MM.1S (cell line): ENCODE measurements around the gene CD300LF.

Experiments used
- DNase-seq: peaks from one replicate; pipeline ENCODE4 v3.0.0-alpha.2; 2015
- H2AFZ ChIP-seq: fragments of 300-600 bp; sonication (generic); 2 replicates; pipeline ENCODE4 v1.6.0; 2016; ENCODE audit warnings: antibody characterized with exemption, low read length
- H3F3A ChIP-seq: fragments of 300-600 bp; sonication (generic); 2 replicates; pipeline ENCODE4 v1.6.1; 2016; ENCODE audit warnings: mild to moderate bottlenecking, antibody characterized with exemption, low read length, moderate library complexity, mixed read lengths; ENCODE audit not compliant: insufficient read depth
- H3K27ac ChIP-seq: fragments of 300-600 bp; sonication (generic); 2 replicates; pipeline ENCODE4 v1.5.1; 2016; ENCODE audit warnings: mild to moderate bottlenecking, low read length
- H3K27me3 ChIP-seq: fragments of 300-600 bp; sonication (generic); replicated peaks from 2 replicates; pipeline ENCODE4 v1.6.0; 2016; ENCODE audit warnings: low read length; ENCODE audit not compliant: insufficient read depth
- H3K36me3 ChIP-seq: fragments of 300-600 bp; sonication (generic); replicated peaks from 2 replicates; pipeline ENCODE4 v1.6.1; 2016; ENCODE audit warnings: mild to moderate bottlenecking, low read length, mixed read lengths; ENCODE audit not compliant: insufficient read depth
- H3K4me1 ChIP-seq: fragments of 300-600 bp; sonication (generic); 2 replicates; pipeline ENCODE4 v1.6.1; 2016; ENCODE audit warnings: low read length, mixed read lengths
- H3K4me2 ChIP-seq: fragments of 300-600 bp; sonication (generic); 2 replicates; pipeline ENCODE4 v1.6.0; 2016; ENCODE audit warnings: low read depth, low read length
- H3K4me3 ChIP-seq: fragments of 300-600 bp; sonication (generic); 2 replicates; pipeline ENCODE4 v1.5.1; 2016; ENCODE audit warnings: low read length, mixed read lengths
- H3K79me2 ChIP-seq: fragments of 300-600 bp; sonication (generic); 2 replicates; pipeline ENCODE4 v1.6.1; 2016; ENCODE audit warnings: mixed run types, low read length, mixed read lengths
- H3K9ac ChIP-seq: fragments of 300-600 bp; sonication (generic); 2 replicates; pipeline ENCODE4 v1.6.1; 2016; ENCODE audit warnings: low read length, mixed read lengths
- H3K9me2 ChIP-seq: fragments of 300-600 bp; sonication (generic); replicated peaks from 2 replicates; pipeline ENCODE4 v1.6.1; 2016; ENCODE audit warnings: mild to moderate bottlenecking, low read length, mixed read lengths; ENCODE audit not compliant: insufficient read depth
- H3K9me3 ChIP-seq: fragments of 300-600 bp; sonication (generic); replicated peaks from 2 replicates; pipeline ENCODE4 v1.6.1; 2016; ENCODE audit warnings: mild to moderate bottlenecking, low read length, mixed read lengths; ENCODE audit not compliant: insufficient read depth
- H4K20me1 ChIP-seq: fragments of 300-600 bp; sonication (generic); 2 replicates; pipeline ENCODE4 v1.6.1; 2016; ENCODE audit warnings: mild to moderate bottlenecking, low read length, moderate library complexity, mixed read lengths; ENCODE audit not compliant: insufficient read depth
- EZH2 ChIP-seq: fragments of 300-600 bp; sonication (generic); optimal IDR thresholded peaks from 2 replicates; pipeline ENCODE3; 2017; ENCODE audit warnings: low read depth, mild to moderate bottlenecking, antibody characterized with exemption, low read length, mixed read lengths
- EZH2phosphoT487 ChIP-seq: fragments of 300-600 bp; sonication (generic); IDR thresholded peaks from 2 replicates; pipeline ENCODE4 v1.6.1; 2018; ENCODE audit warnings: antibody characterized with exemption, low read length
- TF ChIP-seq, protein P1 (sequence below): fragments of 300-600 bp; sonication (generic); IDR thresholded peaks from 2 replicates; pipeline ENCODE4 v1.5.1; 2016; ENCODE audit warnings: antibody characterized with exemption, low read length, mixed read lengths

CD300LF gene

DNA sequence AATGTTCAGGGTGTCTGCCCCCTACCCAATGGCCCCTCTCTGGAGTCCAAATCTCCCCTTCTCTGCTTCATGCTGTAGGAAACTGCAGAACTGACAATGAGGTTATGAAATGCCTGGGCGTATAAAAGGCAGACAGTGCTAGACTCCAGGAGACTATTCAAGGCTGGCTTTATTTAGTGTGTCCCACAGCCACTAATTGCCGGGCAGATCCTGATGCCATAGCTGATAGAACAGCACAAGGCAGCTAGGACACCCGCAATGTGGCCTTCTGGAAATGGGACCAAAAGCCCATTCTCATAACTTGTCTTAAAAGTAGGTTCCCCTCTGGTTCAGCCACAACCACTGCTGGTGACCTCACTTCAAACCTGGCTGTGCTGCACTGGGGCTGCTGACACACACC lies 60.7 kb downstream of the CD300LF start:
- Histone ChIP-seq H3K36me3 (no peaks in the 10 kb centered on the region), H3K27me3 (peaks cover 79% of the 10 kb centered on the region), H3K4me1 (no peaks in the 10 kb centered on the region), H4K20me1 (no peaks in the 10 kb centered on the region), H3K9me2 (no peaks in the 10 kb centered on the region), H3K9me3 (no peaks in the 10 kb centered on the region), H3K9ac (no peak overlapping the region), H3K4me2 (no peak overlapping the region), H3K4me3 (no peak overlapping the region), H3K79me2 (no peaks in the 10 kb centered on the region), H2AFZ (no peak overlapping the region), H3F3A (no peaks in the 10 kb centered on the region), H3K27ac (no peak overlapping the region)
- TF ChIP-seq EZH2phosphoT487 = no peak
- TF ChIP-seq, protein P1, sequence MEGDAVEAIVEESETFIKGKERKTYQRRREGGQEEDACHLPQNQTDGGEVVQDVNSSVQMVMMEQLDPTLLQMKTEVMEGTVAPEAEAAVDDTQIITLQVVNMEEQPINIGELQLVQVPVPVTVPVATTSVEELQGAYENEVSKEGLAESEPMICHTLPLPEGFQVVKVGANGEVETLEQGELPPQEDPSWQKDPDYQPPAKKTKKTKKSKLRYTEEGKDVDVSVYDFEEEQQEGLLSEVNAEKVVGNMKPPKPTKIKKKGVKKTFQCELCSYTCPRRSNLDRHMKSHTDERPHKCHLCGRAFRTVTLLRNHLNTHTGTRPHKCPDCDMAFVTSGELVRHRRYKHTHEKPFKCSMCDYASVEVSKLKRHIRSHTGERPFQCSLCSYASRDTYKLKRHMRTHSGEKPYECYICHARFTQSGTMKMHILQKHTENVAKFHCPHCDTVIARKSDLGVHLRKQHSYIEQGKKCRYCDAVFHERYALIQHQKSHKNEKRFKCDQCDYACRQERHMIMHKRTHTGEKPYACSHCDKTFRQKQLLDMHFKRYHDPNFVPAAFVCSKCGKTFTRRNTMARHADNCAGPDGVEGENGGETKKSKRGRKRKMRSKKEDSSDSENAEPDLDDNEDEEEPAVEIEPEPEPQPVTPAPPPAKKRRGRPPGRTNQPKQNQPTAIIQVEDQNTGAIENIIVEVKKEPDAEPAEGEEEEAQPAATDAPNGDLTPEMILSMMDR = no peak
- TF ChIP-seq EZH2 = no peak
- DNase-seq = no peak

DNA sequence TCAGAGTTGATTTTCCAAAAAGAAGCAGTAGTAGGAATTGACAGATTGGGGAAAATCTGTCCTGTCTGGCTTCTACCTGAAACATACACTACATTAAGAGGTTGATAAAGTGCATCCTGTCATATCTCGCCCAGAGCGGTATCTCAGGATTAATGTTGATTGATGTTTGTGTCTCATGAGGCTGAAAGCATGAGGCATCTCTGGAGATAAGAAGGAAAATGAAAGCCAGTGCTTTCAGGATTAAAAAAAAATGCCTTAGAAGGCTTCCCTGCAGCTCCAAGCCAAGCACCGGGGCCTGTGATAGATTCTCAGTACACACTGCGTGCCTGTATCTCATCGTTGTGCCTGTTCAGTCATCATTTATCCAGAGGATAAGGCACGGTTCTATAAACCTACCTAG lies 62.8 kb downstream of the CD300LF start:
- Histone ChIP-seq H3K36me3 (no peaks in the 10 kb centered on the region), H3K9me2 (no peaks in the 10 kb centered on the region), H3K4me1 (no peaks in the 10 kb centered on the region), H3K4me3 (no peak overlapping the region), H3K79me2 (no peaks in the 10 kb centered on the region), H2AFZ (no peak overlapping the region), H3K4me2 (no peak overlapping the region), H3K27ac (no peak overlapping the region), H3K9me3 (no peaks in the 10 kb centered on the region), H4K20me1 (no peaks in the 10 kb centered on the region), H3K27me3 (peaks cover 89% of the 10 kb centered on the region), H3K9ac (no peak overlapping the region), H3F3A (no peaks in the 10 kb centered on the region)
- TF ChIP-seq EZH2 (no peak), EZH2phosphoT487 (no peak)
- TF ChIP-seq, protein P1 = no peak
- no peak for DNase-seq

DNA sequence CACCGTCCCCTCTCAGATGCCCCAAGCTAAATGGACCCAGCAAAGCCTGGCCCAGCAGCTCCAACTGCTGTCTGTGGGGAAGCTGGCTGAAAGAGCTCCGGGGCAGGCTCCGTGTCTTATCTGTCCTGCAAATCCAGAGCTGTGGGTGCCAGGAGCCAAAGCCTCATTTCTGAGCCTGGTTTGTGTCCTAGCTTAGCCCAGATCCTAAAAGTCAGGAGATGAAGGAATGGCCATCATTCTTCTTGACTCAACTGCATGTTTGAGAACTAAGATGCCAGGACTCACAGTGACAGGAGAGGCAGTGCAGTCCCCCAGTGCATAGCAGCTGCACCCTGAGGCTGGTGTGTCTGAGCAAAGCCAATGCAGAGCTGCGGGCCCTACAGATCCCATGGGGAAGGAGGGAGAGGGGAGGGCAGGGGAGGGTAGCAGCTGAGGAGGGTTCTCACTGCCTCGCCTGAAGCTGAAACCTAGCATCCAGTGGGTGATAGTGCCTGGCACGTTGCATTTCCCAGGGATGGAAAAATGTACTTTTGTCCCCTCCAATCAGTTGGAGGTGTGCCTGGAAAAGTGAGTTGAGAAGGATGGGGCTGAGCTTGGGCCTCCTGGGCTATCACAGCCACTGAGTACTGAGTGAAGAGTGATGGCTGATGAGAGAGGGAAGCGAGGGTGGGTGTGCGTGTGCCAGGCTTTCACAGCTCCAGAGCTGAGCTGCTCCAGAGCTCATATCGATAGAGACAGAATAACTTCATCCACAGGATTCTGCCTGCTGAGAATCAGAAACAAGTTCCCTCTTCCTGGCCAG lies 64.7 kb downstream of the CD300LF start:
- H3K4me2 ChIP-seq = no peak overlapping the region
- H3K9me2 ChIP-seq = no peaks in the 10 kb centered on the region
- H4K20me1 ChIP-seq = no peaks in the 10 kb centered on the region
- no peak overlapping the region for H2AFZ ChIP-seq
- TF ChIP-seq, protein P1 = no peak
- TF ChIP-seq EZH2phosphoT487 (no peak), EZH2 (no peak)
- H3K9ac ChIP-seq = no peak overlapping the region
- no peaks in the 10 kb centered on the region for H3K79me2 ChIP-seq
- H3K4me1 ChIP-seq = no peaks in the 10 kb centered on the region
- no peaks in the 10 kb centered on the region for H3F3A ChIP-seq
- no peak for DNase-seq
- no peaks in the 10 kb centered on the region for H3K9me3 ChIP-seq
- no peak overlapping the region for H3K27ac ChIP-seq
- H3K4me3 ChIP-seq = no peak overlapping the region
- peaks cover 92% of the 10 kb centered on the region for H3K27me3 ChIP-seq
- no peaks in the 10 kb centered on the region for H3K36me3 ChIP-seq
